GM18505 (cell line): ENCODE data around the gene MALL.
"Not testable (repeated sequence)": the region's sequence is repeated elsewhere in the genome, so short reads cannot be mapped to it uniquely, and the experiment has no call there.

Experiments
- ATAC-seq: cut with Tn5 transposase; IDR thresholded peaks from one replicate; pipeline ENCODE4 v1.9.1; 2021; ENCODE audit not compliant: unreplicated experiment
- POLR2A ChIP-seq: IDR thresholded peaks from 4 replicates; pipeline ENCODE4 v1.6.1; 2011; ENCODE audit warnings: borderline replicate concordance; ENCODE audit not compliant: insufficient read depth, insufficient read length; ENCODE audit errors: extremely low read depth

The MALL gene

DNA sequence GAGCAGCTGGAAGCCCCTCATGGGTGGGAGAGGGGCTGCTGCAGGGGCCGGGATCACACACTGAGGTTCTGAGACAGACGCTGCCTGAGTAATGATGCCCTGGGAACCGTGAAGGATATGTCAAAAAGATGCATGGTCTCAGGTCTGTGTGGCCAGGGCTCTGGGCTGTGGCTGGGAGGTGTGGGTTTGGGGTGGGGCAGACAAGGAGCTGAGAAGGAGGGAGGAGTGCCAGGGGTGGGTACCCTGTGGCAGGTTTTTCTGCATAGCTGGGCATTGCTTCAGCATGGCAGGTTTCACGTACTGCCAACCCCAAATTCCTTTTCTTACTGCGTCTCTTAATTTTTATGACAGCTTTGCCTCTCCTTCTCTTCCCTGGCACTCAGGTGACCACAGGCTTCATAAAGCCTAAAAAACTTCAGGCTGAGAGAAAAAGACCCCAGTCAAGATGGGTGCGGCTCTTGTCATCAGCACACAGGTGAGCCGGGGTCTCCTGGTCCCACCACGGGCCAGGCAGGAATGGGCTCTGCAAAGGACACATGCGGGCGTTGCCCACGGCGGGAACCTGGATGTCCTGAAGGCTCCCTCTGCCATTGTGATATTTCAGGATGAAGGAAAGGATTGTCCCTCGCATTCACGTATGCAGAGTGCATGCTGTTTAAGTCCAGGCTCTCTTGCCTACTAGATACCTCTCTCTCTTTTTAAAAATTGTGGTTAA is 18.0 kb downstream of the MALL start:
- TF ChIP-seq POLR2A = no peak
- no peak for ATAC-seq

DNA sequence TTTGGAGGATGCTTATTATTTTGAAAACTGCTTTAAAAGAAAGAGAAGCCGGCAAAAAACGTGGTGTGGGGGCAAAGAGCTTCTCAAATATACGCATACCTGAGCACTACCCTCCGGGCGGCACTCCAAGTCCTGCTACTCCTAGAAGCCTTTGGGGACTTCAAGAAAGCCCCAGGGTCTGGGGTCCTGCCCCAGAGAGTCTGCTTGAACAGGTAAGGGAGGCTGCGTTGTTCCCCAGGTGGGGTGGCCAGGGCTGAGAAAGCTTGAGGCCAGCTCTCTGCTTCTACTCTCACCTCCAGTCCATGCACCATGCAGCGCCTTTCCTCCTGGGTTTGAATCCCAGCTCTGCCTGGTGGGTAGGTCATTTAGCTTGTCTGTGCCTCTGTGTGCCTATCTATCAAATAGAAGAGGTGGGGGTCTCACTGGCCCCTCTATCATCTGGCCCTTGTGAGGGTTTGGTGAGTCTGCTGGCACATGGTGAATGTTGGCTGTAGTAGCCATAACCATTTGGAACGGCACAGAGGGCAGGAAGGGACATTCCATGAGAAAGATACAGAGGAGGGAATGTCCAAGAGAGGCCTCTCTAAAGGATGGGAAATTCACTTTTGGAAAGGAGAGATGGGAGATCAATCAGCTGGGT is 19.5 kb downstream of the MALL start:
- ATAC-seq = no peak

DNA sequence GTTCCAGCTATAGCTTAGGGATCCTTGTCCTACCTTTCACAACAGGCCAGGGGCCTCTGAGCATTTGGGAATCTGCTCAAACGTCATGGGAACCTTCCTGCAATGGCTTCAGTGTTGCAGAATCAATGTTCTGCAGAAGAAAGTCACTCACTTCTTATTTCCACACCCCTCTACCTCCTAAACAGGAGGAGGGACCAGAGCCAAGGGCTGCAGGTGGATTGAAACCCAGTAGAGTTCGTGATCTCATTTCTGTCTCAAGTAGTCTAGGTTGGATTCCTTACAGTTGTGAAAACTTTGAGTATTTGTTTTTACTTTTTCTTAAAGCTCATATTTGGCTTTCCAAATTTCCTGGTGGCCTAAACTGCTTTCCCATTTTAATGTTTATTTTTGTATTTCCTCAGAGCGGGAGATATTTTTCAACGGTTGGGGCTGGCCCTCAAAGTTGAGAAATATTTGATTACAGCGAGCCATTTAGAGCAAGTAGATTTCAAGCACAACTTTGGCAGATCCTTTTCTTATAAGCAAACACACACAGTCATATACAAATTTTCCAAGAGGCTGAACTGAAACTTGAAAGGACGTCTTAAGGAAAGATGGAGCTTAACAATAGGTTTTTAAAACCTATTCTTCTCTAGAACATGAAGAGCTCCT is 20.6 kb downstream of the MALL start:
- ATAC-seq = not testable (repeated sequence)

More for the DNA sequence above, 19.5 kb downstream of the MALL start:
- TF ChIP-seq POLR2A = no peak

DNA sequence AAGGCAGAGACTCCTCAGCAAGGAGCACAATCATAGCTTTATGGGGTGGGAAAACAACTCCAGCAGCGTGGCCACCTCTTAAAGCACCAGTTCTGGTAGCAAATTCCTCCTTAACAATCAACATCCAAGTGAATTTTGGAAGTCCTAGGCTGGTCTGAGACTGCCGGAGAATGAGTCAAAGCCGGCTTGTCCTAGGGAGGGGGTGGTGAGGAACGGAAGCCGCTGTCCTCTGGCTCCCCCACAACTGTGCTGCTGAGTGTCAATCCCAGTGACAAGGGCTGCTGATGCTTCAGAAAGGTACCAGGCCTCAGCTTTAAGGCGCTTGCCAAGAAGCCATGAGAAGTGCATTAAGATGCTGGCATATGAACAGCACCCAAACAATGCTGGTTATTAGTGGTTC is 21.7 kb downstream of the MALL start:
- ATAC-seq = not testable (repeated sequence)

DNA sequence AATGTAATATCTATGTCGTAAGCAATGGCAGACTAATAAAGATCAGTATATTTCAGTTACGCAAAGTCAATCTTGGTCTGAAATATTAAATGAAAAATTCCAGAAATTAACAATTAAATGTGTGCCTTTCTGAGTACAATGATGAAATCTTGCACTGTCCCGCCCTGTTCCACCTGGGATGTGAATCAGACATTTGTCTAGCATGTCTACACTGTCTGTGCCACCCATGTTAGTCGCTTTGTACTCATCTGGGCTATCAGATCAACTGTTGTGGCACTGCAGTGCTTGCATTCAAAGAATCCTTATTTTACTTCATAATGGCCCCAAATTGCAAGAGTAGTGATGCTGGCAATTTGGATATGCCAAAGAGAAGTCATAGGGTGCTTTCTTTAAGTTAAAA is 25.5 kb downstream of the MALL start:
- not testable (repeated sequence) for ATAC-seq

DNA sequence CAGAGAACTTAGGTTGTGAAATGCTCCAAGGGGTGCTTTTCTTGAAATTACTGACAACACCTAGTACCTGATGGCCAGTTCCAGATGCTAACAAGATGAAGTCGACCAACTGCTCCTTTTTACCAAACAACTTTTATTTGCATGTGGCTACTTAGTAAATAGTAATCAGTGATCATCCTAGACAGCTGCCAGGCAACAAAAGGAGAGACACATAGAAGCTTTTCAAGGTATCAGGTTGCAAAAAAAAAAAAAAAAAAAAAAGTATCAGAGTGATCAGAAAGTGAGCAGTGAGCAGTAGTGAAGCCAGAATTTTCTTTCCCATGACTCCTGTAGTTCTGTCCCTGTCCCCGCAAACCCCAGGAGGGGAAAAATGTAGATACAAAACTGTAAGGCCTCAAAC is 31.9 kb downstream of the MALL start:
- not testable (repeated sequence) for ATAC-seq

DNA sequence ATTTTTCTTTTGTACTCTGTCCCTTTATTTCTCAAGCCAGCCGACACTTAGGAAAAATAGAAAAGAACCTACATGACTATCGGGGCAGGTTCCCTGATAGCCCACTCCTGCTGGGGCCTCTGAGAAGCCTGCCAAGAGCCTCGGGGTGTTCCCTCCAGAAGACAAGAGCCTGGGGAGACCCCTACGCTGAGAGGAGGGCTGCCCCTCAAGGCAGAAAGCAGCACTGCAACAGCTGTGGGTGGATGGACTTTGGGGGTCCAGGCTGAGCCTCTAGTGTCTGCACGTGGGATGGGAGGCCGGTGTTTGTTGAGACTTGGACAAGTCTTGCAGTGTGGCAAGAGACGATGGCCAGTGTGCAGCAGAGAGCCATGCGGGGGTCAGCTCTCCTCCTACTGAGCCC is 32.5 kb downstream of the MALL start:
- ATAC-seq = not testable (repeated sequence)

DNA sequence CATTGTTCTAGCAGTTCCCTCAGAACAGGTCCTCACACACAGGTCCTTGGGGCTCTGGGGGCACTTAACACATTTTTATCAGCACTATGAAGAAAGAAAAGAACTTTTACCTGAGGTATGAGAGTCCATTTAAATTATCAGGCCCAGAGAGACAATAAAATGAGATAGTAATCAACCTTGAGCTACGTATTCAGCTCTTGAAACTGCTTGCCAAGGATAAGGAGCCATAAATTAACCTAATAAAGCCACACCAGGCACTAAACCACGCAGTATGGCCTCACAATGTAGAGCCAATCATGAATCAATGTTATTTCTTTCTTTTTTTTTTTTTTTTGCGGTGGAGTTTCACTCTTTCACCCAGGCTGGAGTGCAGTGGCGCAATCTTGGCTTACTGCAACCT is 37.5 kb downstream of the MALL start:
- ATAC-seq = not testable (repeated sequence)

DNA sequence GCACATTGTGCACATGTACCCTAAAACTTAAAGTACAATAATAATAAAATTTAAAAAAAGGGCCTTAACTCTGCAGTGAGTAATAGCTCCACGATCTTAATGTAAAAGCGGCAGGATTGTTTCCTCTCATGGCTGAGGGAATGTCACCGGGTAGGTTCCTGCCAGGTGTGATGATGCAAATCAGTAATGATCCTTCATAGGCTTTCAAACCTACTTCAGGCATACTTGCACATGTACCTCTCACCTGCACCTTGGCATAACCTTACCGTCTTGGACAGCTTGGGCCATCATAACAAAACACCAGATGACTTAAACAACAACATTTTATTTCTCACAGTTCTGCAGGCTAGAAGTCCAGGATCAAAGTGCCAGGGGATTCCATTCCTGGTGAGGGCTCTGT is 39.7 kb downstream of the MALL start:
- not testable (repeated sequence) for ATAC-seq

DNA sequence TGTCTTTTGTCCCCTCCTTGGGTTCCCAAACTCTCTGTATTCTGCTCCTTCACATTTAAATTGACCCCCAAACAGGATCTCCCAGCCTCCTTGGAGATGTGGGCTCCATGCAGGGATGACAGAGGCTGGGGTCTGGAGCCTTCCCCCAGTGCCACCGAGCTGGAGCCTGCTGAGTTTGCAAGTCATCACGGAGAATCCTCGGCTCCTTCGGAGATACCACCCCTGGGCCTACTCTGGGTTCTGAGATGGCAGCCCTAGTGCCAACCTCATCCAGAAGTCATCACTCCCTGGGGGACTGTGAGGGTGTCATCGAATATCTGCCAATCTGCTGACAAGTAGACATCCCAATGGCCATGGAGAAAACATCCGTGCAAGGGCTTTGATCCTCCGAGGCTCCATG is 45.8 kb downstream of the MALL start:
- not testable (repeated sequence) for ATAC-seq

DNA sequence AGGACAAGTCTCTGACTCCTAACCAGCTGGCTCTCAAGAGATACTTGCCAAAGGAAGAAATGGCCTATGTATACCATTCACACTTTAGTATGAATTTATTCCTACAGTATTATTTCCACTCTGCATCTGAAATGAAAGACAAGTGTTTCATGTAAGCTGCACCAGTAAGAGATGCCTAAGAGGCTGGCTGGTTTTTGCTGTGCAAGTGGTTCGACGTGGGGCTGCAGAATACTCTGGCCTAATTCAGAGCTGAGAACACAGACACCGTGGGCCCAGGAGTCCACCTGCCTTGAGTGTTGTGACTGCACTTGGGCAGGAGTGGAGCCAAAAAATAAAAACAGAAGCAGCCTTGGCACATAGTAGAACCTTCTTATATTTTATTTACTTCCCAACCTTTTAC is 47.5 kb downstream of the MALL start:
- not testable (repeated sequence) for ATAC-seq

DNA sequence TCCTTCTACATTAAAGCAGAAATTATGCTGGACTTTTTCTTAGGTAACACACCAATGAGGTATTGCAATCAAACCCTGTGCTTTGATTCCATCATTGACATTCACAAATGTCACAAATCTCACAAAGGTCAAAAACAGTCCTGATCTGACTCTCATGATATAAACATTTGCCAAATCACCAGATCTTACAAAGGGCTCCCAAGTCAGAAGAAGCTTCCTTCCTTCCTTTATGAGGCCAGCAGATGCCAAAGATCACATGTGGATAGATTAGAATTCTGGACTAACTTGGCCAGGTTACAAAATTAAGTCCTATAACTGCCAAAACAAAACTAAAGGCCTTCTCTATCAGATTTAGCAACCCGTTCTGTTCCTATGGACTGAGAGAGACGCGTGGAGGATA is 53.3 kb downstream of the MALL start:
- not testable (repeated sequence) for ATAC-seq

DNA sequence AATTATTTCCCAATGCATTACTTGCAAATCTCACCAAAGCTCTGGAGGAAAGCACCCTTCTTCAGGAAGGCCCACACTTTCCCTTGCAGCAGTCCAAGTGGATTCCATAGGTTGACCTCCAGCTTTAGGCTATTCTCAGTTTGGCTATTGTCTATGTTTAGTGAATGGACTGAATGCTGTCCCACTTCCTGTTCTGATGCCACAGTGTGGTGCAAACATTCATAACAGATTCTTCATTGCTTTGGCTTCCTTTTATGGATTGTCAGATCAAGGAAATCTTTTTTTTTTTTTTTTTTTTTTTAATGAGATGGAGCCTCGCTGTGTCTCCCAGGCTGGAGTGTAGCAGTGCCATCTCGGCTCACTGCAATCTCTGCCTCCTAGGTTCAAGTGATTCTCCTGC is 55.1 kb downstream of the MALL start:
- ATAC-seq = not testable (repeated sequence)

DNA sequence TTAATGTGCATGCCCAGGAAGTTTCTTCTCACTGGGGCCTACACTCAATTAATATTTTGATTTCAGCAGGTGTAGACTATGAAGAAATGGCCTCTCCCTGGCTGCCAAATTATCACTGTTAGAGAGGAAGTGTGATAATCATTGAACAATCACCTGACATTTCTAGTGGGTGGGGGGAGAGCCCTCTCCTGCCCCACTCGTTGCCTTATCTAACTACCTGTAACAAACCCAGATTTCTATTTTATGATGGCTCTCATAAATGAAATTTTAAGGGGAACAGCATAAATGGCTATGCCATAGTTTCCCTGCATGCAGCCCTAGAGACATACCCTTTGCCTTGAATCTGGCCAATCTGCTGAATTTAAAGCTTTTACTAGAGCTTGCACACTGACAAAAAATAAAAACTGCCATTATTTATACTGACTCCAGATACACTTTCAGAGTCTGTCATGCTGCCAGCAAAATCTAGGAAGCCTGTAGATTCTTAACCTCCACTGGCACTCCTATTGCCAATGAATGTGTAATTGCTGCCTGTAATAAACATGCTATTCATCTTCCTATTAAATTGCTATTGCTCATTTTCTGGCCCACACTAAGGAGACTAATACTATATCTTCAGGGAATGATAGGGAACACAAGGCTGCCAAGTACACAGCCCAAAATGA is 55.8 kb downstream of the MALL start:
- ATAC-seq = not testable (repeated sequence)

DNA sequence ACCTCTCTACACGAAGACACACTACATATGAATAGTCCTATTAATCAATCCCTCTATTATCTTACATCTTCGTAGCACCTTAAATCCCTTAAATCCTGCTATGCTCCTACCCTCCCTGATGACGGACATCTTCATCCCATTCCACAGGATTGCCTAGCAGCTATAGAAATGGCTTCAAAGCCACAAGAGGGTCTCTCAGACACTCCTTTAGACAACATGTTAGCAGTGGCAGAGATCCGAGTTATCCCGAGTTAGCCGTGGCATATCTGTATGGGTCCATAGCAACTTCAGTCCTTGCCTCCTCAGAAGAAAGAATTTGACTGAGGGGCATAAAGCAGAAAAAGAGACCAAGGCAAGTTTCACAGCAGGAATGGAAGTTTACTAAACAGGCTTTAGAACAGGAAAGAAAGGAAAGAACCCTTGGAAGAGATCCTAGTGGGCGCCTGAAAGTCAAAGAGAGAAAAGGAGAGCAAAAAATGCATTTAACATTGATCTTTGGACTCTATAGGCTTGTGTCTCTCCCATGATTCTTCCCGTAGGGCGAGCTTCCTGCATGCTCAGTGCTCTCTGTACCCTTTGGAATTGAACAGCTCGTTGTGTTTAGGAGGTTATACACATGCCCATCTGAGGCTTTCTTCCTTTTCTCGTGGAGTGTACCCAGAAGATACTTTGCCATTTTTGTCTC is 56.5 kb downstream of the MALL start:
- not testable (repeated sequence) for ATAC-seq

DNA sequence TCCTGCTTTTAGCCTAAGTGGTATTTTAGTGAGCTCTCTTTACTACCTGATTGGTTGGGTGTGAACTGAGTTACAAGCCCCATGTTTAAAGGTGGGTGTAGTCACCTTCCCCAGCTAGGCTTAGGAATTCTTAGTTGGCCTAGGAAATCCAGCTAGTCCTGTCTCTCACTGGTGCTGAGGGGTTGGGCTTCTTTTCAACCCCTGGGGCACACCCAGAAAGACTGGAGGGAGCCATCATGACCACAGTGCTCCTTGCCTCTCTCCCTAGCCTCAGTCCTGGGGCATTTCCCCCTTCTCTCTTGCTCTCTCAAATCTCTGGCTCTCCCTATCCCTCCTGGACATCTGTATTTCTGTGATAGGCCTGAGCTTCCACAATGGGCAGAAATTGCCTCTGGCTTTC is 57.6 kb downstream of the MALL start:
- not testable (repeated sequence) for ATAC-seq

DNA sequence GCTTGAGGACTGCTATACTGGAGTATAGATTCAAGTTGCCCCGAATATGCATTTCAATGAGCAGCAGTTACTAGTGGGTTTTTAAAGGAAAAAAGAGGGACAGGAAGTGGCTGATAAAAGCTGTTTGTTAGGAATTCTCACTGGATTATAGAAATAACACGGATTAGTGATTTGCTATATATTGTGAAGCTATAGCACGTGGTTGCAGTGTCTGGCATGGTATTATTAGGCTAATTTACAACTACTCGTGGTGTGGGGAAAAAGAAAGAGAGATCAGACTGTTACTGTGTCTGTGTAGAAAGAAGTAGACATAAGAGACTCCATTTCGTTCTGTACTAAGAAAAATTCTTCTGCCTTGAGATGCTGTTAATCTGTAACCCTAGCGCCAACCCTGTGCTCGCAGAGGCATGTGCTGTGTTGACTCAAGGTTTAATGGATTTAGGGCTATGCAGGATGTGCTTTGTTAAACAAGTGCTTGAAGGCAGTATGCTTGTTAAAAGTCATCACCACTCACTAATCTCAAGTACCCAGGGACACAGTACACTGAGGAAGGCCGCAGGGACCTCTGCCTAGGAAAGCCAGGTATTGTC is 59.7 kb downstream of the MALL start:
- not testable (repeated sequence) for ATAC-seq

DNA sequence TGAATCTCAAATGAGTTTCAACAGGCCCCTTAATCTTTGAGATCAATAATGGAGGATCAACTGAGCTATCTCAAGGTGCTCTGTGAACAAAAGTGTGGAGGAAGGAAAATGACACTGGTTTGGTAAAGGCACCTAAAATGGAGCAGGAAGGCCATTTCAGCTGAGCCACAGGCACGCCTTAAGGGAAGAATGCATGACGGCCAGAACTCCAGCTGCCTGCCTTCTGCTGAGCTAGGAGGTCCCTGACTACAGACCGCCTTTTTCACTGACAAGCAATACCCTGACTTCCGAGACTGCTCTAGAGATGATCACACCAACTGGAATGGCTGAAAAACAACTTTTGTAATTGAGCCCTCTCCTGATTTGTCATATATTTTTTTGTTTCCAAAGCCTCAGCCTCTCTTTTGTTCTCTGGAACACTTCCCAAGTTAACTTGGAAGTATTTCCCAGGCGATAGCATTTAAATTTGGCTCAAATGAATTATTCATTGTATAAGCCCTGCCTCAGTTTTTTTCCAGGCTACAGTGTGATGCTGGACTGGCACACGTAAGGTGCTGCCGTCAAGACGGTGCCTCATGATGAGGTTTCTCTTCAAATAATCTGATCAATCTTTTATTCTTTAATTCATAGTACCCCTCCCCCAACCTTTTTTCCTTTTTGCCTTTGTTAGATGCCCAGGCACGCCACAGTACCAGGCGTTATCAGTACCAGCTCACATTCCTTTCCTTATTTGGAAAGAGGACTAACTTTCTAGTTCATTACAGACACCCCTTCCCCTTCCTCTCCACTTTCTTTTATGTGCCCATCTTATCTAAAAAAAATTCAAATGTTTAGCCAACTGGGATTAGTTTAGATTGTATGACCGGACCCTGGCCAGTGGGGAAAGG is 60.9 kb downstream of the MALL start:
- not testable (repeated sequence) for ATAC-seq

DNA sequence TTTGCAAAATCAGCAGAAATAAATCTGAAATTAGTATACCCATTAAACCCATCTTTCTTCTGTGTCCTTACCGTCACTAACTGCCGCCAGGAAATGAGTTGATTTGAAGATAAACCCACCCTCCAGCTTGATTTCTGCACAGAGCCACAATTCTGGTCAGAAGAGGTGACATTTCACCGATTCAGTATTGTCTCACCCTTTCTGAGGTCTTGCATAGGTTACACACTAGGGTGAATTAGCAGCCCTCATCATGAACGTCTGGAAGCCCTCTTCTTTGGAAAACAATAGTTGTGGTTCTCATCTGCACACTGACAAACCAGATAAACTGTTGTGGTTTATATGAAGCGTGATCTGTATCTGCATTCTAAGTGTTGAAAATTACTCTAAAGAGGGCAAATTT is 61.9 kb downstream of the MALL start:
- not testable (repeated sequence) for ATAC-seq
